DOHH2 (cell line): ENCODE results near the gene PRSS3.

Experiments
- CTCF ChIP-seq: fragments of 200-600 bp; sonication (generic); IDR thresholded peaks from one replicate; pipeline ENCODE4 v1.5.1; 2014; ENCODE audit warnings: antibody characterized with exemption, mild to moderate bottlenecking, low read depth, low read length; ENCODE audit not compliant: poor library complexity, severe bottlenecking
- EZH2phosphoT487 ChIP-seq: fragments of 200-600 bp; sonication (generic); IDR thresholded peaks from 2 replicates; pipeline ENCODE4 v1.6.1; 2017; ENCODE audit warnings: borderline replicate concordance, mild to moderate bottlenecking, antibody characterized with exemption, low read length, moderate library complexity, mixed read lengths

- TF ChIP-seq CTCF (no peak), EZH2phosphoT487 (no peak)
Measured at GRCh38 chr9:33748633-33749304, 46.6 kb upstream of the PRSS3 start.
